Activated CD4-positive, alpha-beta T cell treated with anti-CD3 and anti-CD28 coated beads, Interleukin-2, amount 10 ng/mL, durations not matched to agents 7 days and 5 days (primary cell): Measurements from ENCODE around the gene ASAP2. TPM values are rescaled to one million over a fixed set of nuclear protein-coding genes. Genes with fewer than 3 reads are reported as not detected.
"Not testable (repeated sequence)": the region's sequence is repeated elsewhere in the genome, so short reads cannot be mapped to it uniquely, and the experiment has no call there.

Experiments
- CTCF ChIA-PET: fragments of 350-600 bp; sonication (Branson Sonifier 250); formaldehyde crosslinking; loops from one replicate; lab custom pipeline; 2021; ENCODE audit warnings: antibody characterized with exemption; lab: Charles Lee
- POLR2A ChIA-PET: fragments of 350-600 bp; sonication (Branson Sonifier 250); formaldehyde crosslinking; loops from one replicate; lab custom pipeline; 2021; ENCODE audit warnings: antibody characterized with exemption; lab: Charles Lee
- DNase-seq: peaks from one replicate; pipeline ENCODE4 v3.0.0-alpha.2; 2020
- H3K27ac Mint-ChIP-seq: one replicate; pipeline ENCODE4 v1.8.0; 2021; ENCODE audit warnings: mild to moderate bottlenecking, moderate library complexity, mixed read lengths
- H3K27me3 Mint-ChIP-seq: one replicate; pipeline ENCODE4 v1.8.0; 2021; ENCODE audit warnings: mixed read lengths
- H3K36me3 Mint-ChIP-seq: one replicate; pipeline ENCODE4 v1.8.0; 2021; ENCODE audit warnings: low read depth, mixed read lengths
- H3K4me1 Mint-ChIP-seq: one replicate; pipeline ENCODE4 v1.8.0; 2021; ENCODE audit warnings: mixed read lengths
- H3K4me3 Mint-ChIP-seq: one replicate; pipeline ENCODE4 v1.8.0; 2021; ENCODE audit warnings: mild to moderate bottlenecking, moderate library complexity, mixed read lengths
- H3K9me3 Mint-ChIP-seq: one replicate; pipeline ENCODE4 v1.8.0; 2021; ENCODE audit warnings: mixed read lengths
- total RNA-seq, 2 experiments: library from RNA; stranded (reverse); gene quantifications; one replicate each; pipeline ENCODE4 v1.2.3, GENCODE V29; 2021

The ASAP2 gene
- total RNA-seq, 2 experiments from 2014 or later: 0.17 to 0.25 TPM

GRCh38 chr2:9388950-9389911 is 182.6 kb downstream of the ASAP2 start:
- Mint-ChIP-seq H3K36me3 (no peaks in the 10 kb centered on the region), H3K4me3 (no peak overlapping the region), H3K27ac (no peak overlapping the region), H3K4me1 (no peaks in the 10 kb centered on the region), H3K9me3 (no peaks in the 10 kb centered on the region), H3K27me3 (no peaks in the 10 kb centered on the region)
- no peak for DNase-seq
- CTCF ChIA-PET: interaction anchor here (0.5 kb wide), 1 partner anchor 106 kb away, joined by 3 read pairs; no protein-coding TSS in a partner anchor
- POLR2A ChIA-PET: no interaction called here

- Mint-ChIP-seq H3K36me3 (no peaks in the 10 kb centered on the region), H3K4me1 (no peaks in the 10 kb centered on the region), H3K27ac (no peak overlapping the region), H3K4me3 (no peak overlapping the region), H3K9me3 (no peaks in the 10 kb centered on the region), H3K27me3 (no peaks in the 10 kb centered on the region)
- POLR2A ChIA-PET: no interaction called here
- CTCF ChIA-PET: interaction anchor here (0.5 to 0.6 kb wide), 2 partner anchors 105 to 215 kb away, joined by 3 read pairs; no protein-coding TSS in a partner anchor
- no peak for DNase-seq
Measured at GRCh38 chr2:9390151-9390850, 183.7 kb downstream of the ASAP2 start.

DNA sequence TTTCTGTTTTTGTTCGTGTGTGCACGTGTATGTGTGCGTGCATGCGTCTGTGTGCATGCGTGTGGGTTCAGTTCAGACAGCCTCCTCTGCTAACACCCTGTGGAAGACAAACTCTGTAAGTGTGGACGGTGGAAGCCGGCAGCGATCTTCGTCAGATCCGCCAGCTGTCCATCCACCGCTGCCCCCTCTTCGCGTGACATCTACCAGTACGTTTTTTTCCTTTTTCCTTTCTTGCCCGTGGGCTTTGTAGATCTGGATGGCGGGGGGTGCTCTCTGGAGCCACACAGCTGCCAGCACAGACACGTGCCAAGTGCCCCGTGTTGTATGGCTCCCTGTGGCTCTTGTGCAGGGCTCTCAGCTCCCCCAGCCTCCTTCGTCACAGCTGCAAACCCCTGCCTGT is 184.4 kb downstream of the ASAP2 start:
- no peak overlapping the region for H3K27ac Mint-ChIP-seq
- H3K36me3 Mint-ChIP-seq: no peaks in the 10 kb centered on the region
- no peak overlapping the region for H3K4me3 Mint-ChIP-seq
- H3K4me1 Mint-ChIP-seq: no peaks in the 10 kb centered on the region
- CTCF ChIA-PET: interaction anchor here (0.6 kb wide), 1 partner anchor 54 kb away, joined by 3 read pairs; no protein-coding TSS in a partner anchor
- POLR2A ChIA-PET: no interaction called here
- H3K9me3 Mint-ChIP-seq: no peaks in the 10 kb centered on the region
- H3K27me3 Mint-ChIP-seq: no peaks in the 10 kb centered on the region
- DNase-seq: no peak

- ChIA-PET CTCF (interaction anchor here (1.0 kb wide), 1 partner anchor 10 kb away, joined by 4 read pairs; no protein-coding TSS in a partner anchor), POLR2A (interaction anchor here (0.6 kb wide), 1 partner anchor 313 kb away, joined by 3 read pairs; no protein-coding TSS in a partner anchor)
- no peak for DNase-seq
- Mint-ChIP-seq H3K36me3 (no peaks in the 10 kb centered on the region), H3K27me3 (no peaks in the 10 kb centered on the region), H3K9me3 (no peaks in the 10 kb centered on the region), H3K4me1 (no peaks in the 10 kb centered on the region), H3K27ac (no peak overlapping the region), H3K4me3 (no peak overlapping the region)
Measured at GRCh38 chr2:9391961-9392720, 185.5 kb downstream of the ASAP2 start.

GRCh38 chr2:9392898-9393765 is 186.5 kb downstream of the ASAP2 start:
- DNase-seq: no peak
- H3K4me3 Mint-ChIP-seq: no peak overlapping the region
- ChIA-PET POLR2A (interaction anchor here (0.6 kb wide), 1 partner anchor 312 kb away, joined by 3 read pairs; no protein-coding TSS in a partner anchor), CTCF (interaction anchor here (1.0 kb wide), 1 partner anchor 9 kb away, joined by 4 read pairs; no protein-coding TSS in a partner anchor)
- no peaks in the 10 kb centered on the region for H3K36me3 Mint-ChIP-seq
- no peaks in the 10 kb centered on the region for H3K27me3 Mint-ChIP-seq
- no peak overlapping the region for H3K27ac Mint-ChIP-seq
- no peaks in the 10 kb centered on the region for H3K9me3 Mint-ChIP-seq
- no peaks in the 10 kb centered on the region for H3K4me1 Mint-ChIP-seq

DNA sequence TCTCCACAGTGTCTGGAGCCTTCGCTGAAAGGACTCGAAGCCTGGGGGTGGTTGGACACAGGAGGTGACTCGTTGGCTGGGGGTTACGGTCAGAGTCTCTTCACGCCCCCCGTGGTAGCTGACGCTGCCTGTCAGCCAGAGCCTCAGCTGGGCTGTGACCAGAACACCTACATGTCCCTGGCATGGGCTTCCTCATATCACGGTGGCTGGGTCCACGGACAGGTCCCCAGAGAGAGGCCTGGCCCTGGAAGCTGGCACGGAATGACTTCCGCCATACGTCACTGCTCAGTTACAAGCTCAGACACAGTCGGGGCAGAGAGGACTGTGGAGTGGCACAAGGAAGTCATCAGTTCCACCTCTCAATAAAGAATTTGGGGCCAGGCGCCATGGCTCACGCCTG is 188.2 kb downstream of the ASAP2 start:
- Mint-ChIP-seq H3K9me3 (no peaks in the 10 kb centered on the region), H3K4me3 (no peak overlapping the region), H3K4me1 (no peaks in the 10 kb centered on the region), H3K27ac (no peak overlapping the region), H3K36me3 (no peaks in the 10 kb centered on the region), H3K27me3 (peaks cover 1% of the 10 kb centered on the region)
- ChIA-PET CTCF (interaction anchor here (0.5 to 1.4 kb wide), 2 partner anchors 10 to 173 kb away, joined by 3 read pairs; no protein-coding TSS in a partner anchor), POLR2A (no interaction called here)
- no peak for DNase-seq

DNA sequence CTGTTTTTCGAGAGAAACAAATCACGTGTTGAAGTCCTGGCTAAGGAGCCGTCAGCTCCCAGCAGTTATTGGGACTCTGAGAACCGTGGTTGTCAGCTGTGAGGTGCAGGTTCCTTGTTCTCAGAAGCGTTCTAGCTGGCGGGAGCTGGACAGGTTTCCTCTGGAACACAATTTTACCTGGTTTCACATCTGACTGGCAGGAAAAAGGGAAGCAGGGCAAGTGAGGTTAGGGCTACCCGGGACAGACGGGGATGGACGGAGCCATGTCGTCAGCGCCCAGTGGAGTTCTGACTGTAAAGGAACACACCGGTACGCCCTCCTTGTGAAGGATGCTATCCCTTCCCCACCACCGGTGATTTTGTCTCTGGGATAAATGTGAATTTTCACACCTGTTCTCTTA is 190.6 kb downstream of the ASAP2 start:
- POLR2A ChIA-PET: no interaction called here
- Mint-ChIP-seq H3K27ac (no peak overlapping the region), H3K4me3 (no peak overlapping the region), H3K9me3 (no peaks in the 10 kb centered on the region), H3K4me1 (peaks cover 4% of the 10 kb centered on the region), H3K36me3 (no peaks in the 10 kb centered on the region), H3K27me3 (peaks cover 1% of the 10 kb centered on the region)
- CTCF ChIA-PET: no interaction called here
- no peak for DNase-seq

GRCh38 chr2:9398251-9398650 is 191.6 kb downstream of the ASAP2 start:
- POLR2A ChIA-PET, CTCF ChIA-PET, H3K9me3 Mint-ChIP-seq, H3K27ac Mint-ChIP-seq, DNase-seq, H3K36me3 Mint-ChIP-seq, H3K4me3 Mint-ChIP-seq, H3K4me1 Mint-ChIP-seq, H3K27me3 Mint-ChIP-seq: not testable (repeated sequence)

GRCh38 chr2:9398881-9399780 is 192.5 kb downstream of the ASAP2 start:
- H3K4me1 Mint-ChIP-seq: peaks cover 4% of the 10 kb centered on the region
- CTCF ChIA-PET: no interaction called here
- no peak for DNase-seq
- no peak overlapping the region for H3K27ac Mint-ChIP-seq
- peaks cover 1% of the 10 kb centered on the region for H3K27me3 Mint-ChIP-seq
- H3K9me3 Mint-ChIP-seq: no peaks in the 10 kb centered on the region
- H3K4me3 Mint-ChIP-seq: no peak overlapping the region
- H3K36me3 Mint-ChIP-seq: peaks cover 5% of the 10 kb centered on the region
- POLR2A ChIA-PET: no interaction called here

GRCh38 chr2:9400268-9401058 is 193.9 kb downstream of the ASAP2 start:
- ChIA-PET POLR2A (no interaction called here), CTCF (interaction anchor here (0.6 kb wide), 2 partner anchors 238 to 648 kb away, joined by 3 to 4 read pairs; no protein-coding TSS in a partner anchor)
- Mint-ChIP-seq H3K9me3 (no peaks in the 10 kb centered on the region), H3K4me3 (no peak overlapping the region), H3K4me1 (peaks cover 4% of the 10 kb centered on the region), H3K36me3 (peaks cover 7% of the 10 kb centered on the region), H3K27ac (no peak overlapping the region), H3K27me3 (peaks cover 1% of the 10 kb centered on the region)
- DNase-seq: no peak
